ENCODE data around the gene STX7. TPM values are rescaled to one million over a fixed set of nuclear protein-coding genes. Genes with fewer than 3 reads are reported as not detected.
"Not testable (repeated sequence)": the region's sequence is repeated elsewhere in the genome, so short reads cannot be mapped to it uniquely, and the experiment has no call there.

STX7 gene
- total RNA-seq, 1 donor from 2014 or later = 29.7 TPM

DNA sequence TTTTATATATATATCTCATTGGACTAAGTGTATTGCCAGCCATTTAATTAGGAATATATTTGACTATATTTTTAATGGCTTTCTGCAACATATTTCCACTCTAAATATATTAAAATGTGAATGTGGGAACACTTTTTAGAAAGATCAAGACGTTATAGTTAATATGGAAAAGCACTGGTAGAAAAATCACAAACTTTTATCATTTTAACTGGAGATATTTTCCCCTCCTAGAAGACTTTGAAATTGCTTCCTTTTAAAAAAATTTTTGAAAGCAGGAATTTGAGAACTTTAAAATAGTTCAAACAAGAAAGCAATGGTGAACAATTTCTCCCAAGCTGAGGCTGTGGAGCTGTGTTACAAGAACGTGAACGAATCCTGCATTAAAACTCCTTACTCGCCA lies 25.1 kb upstream of the STX7 start, which contains the start of gene TAAR9:
TAAR9 (plus strand) TSS at position 301 of the 400 bp plus-strand sequence; CDS start at position 314, 13 bp downstream.
- TF ChIP-seq, protein P1, sequence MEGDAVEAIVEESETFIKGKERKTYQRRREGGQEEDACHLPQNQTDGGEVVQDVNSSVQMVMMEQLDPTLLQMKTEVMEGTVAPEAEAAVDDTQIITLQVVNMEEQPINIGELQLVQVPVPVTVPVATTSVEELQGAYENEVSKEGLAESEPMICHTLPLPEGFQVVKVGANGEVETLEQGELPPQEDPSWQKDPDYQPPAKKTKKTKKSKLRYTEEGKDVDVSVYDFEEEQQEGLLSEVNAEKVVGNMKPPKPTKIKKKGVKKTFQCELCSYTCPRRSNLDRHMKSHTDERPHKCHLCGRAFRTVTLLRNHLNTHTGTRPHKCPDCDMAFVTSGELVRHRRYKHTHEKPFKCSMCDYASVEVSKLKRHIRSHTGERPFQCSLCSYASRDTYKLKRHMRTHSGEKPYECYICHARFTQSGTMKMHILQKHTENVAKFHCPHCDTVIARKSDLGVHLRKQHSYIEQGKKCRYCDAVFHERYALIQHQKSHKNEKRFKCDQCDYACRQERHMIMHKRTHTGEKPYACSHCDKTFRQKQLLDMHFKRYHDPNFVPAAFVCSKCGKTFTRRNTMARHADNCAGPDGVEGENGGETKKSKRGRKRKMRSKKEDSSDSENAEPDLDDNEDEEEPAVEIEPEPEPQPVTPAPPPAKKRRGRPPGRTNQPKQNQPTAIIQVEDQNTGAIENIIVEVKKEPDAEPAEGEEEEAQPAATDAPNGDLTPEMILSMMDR (IDR thresholded peaks at IDR 0.05; ENCODE audit: insufficient read depth, low read length, severe bottlenecking) = no peak
- DNase-seq (ENCODE audit: low read depth) = no peak
- Histone ChIP-seq H3K4me3 (ENCODE audit: low read depth, low read length) (no peak within 1 kb of the TSS), H3K27me3 (ENCODE audit: control insufficient read depth, insufficient read depth, low read length) (no peaks in the 10 kb centered on the region), H3K36me3 (ENCODE audit: control insufficient read depth, insufficient read depth, low read length) (no peaks in the 10 kb centered on the region)
- FAIRE-seq = no peak

DNA sequence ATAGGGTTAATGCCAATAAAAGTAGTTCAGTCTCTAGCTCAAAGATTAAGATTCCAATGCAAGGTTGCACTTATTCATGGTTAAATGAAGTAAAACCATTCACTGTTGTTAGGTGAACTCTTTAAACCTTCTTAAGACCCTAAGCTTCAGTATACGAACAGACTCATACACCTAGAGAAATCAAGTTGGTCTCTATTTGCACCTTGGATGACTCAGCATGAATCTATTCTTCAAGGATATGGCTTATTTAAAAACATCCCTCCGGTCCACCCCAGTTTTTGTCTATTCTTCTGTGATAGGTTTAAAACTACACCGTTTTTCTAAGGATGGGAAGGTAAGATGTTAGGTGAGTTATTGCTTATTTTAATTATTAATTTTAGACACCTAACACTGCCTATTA lies 24.2 kb upstream of the STX7 start:
- FAIRE-seq (no peak), DNase-seq (ENCODE audit: low read depth) (peak; percentile 16)
- no peaks in the 10 kb centered on the region for H3K27me3 ChIP-seq (ENCODE audit: control insufficient read depth, insufficient read depth, low read length)
- no peak overlapping the region for H3K4me3 ChIP-seq (ENCODE audit: low read depth, low read length)
- H3K36me3 ChIP-seq (ENCODE audit: control insufficient read depth, insufficient read depth, low read length) = no peaks in the 10 kb centered on the region
- TF ChIP-seq, protein P1 (IDR thresholded peaks at IDR 0.05; ENCODE audit: insufficient read depth, low read length, severe bottlenecking) = no peak

DNA sequence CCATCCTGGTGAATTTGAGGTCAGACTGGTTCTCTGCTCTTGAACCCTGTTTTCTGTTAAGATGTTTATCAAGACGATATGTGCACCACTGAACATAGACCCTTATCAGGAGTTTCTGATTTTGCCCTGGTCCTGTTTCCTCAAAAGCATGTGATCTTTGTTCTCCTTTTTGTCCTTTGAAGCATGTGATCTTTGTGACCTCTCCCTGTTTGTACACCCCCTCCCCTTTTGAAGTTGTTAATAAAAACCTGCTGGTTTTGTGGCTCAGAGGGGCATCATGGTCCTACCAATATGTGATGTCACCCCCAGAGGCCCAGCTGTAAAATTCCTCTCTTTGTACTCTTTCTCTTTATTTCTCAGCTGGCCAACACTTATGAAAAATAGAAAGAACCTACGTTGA lies 21.6 kb upstream of the STX7 start:
- DNase-seq (ENCODE audit: low read depth); FAIRE-seq; H3K4me3 ChIP-seq (ENCODE audit: low read depth, low read length): not testable (repeated sequence)

DNA sequence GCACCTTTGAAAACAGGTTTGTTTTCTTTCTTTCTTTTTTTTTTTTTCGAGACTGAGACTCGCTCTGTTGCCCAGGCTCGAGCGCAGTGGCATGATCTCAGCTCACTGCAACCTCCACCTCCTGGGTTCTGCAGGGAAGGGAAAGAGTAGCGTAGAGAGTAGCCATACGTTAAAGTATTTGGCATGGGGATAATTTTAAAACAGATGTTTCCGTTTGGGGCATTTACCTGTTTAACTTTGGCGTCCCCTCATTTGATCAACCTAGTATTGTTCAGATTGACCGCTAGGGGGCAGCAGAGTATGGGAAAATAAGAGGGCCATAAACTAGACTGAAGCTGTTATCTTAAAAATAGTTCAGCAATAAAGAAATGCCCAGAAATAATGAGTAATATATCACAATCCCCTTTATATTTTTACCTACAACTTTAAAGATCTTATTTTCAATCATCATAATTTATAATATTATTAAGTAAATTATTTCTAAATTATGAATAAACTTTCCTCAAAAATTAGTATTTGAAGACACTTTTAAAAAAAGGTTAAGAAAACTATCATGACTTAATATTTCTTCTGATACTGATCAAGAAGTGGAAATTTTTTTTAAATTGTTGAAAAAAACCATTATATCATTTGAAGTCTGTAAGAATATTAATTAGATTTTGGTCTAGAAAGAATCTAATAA lies 17.5 kb upstream of the STX7 start:
- no peak overlapping the region for H3K4me3 ChIP-seq (ENCODE audit: low read depth, low read length)
- no peaks in the 10 kb centered on the region for H3K36me3 ChIP-seq (ENCODE audit: control insufficient read depth, insufficient read depth, low read length)
- H3K27me3 ChIP-seq (ENCODE audit: control insufficient read depth, insufficient read depth, low read length) = no peaks in the 10 kb centered on the region
- FAIRE-seq (no peak), DNase-seq (ENCODE audit: low read depth) (peak; percentile 55)
- TF ChIP-seq, protein P1 (IDR thresholded peaks at IDR 0.05; ENCODE audit: insufficient read depth, low read length, severe bottlenecking) = peak; percentile 55

More for the DNA sequence above, 21.6 kb upstream of the STX7 start:
- H3K27me3 ChIP-seq (ENCODE audit: control insufficient read depth, insufficient read depth, low read length); H3K36me3 ChIP-seq (ENCODE audit: control insufficient read depth, insufficient read depth, low read length): not testable (repeated sequence)

DNA sequence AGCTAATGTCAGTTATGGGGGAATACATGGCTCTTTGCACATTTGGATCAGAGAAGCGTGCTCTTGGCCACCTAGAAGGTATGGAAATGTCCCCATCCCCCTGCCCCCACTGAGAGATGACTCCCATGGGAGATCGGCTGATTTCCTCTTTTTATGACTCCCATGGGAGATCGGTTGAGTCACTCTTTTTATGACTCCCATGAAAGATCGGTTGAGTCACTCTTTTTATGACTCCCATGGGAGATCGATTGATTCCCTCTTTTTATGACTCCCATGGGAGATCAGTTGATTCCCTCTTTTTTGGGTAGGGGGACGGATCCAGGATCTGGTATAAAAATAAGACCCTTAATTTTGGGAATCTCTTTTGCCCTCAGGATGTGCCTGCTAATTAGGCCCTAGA lies 14.9 kb upstream of the STX7 start:
- H3K27me3 ChIP-seq (ENCODE audit: control insufficient read depth, insufficient read depth, low read length) = no peaks in the 10 kb centered on the region
- H3K4me3 ChIP-seq (ENCODE audit: low read depth, low read length) = no peak overlapping the region
- TF ChIP-seq, protein P1 (IDR thresholded peaks at IDR 0.05; ENCODE audit: insufficient read depth, low read length, severe bottlenecking) = no peak
- no peaks in the 10 kb centered on the region for H3K36me3 ChIP-seq (ENCODE audit: control insufficient read depth, insufficient read depth, low read length)
- DNase-seq (ENCODE audit: low read depth) = peak; percentile 48
- FAIRE-seq = no peak

DNA sequence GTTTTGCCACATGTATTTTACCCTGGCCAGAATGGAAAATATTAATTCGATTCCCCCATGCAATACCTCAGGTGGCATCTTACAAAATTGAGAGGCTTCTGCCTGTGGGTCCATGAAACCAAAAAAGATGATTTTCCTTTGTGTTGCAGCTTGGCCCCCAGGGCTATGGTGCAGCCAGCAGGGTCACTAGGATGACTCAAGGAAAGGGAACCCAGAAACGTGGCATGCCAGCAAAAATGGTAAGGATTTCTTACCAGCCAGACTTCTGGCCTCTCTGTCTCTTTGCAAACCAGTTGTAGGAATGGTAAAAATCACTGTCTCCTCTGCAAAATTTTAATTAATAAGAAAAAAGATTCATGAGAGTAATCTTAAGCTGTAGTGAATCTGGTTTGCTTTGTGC lies 13.5 kb upstream of the STX7 start:
- H3K36me3 ChIP-seq (ENCODE audit: control insufficient read depth, insufficient read depth, low read length) = no peaks in the 10 kb centered on the region
- TF ChIP-seq, protein P1 (IDR thresholded peaks at IDR 0.05; ENCODE audit: insufficient read depth, low read length, severe bottlenecking) = no peak
- no peaks in the 10 kb centered on the region for H3K27me3 ChIP-seq (ENCODE audit: control insufficient read depth, insufficient read depth, low read length)
- no peak overlapping the region for H3K4me3 ChIP-seq (ENCODE audit: low read depth, low read length)
- DNase-seq (ENCODE audit: low read depth) (no peak), FAIRE-seq (no peak)

Measured in bronchial epithelial cell (primary cell).